ENCODE results near the gene ADGRE2. TPM values are rescaled to one million over a fixed set of nuclear protein-coding genes. Genes with fewer than 3 reads are reported as not detected.

The ADGRE2 gene
- total RNA-seq, 1 experiment from 2014 or later, result 0.26 TPM

GRCh38 chr19:14735915-14736314 lies 42.4 kb downstream of the ADGRE2 start:
- CTCF ChIA-PET, result no interaction called here
- BruUV-seq (replicated peaks), result no TSS peak
- Histone ChIP-seq H3K27me3 (ENCODE audit: insufficient read depth, low read depth) (no peaks in the 10 kb centered on the region), H3K36me3 (ENCODE audit: low read depth) (no peaks in the 10 kb centered on the region), H3K4me2 (no peak overlapping the region), H3K79me2 (ENCODE audit: low read depth) (no peaks in the 10 kb centered on the region), H3K4me3 (no peak overlapping the region), H3K27ac (no peak overlapping the region), H4K20me1 (ENCODE audit: insufficient read depth) (no peaks in the 10 kb centered on the region), H3K9me3 (ENCODE audit: insufficient read depth, low read depth) (peaks cover 6% of the 10 kb centered on the region), H2AFZ (no peak overlapping the region), H3K9me2 (ENCODE audit: insufficient read depth) (no peaks in the 10 kb centered on the region), H3K4me1 (replicated peaks; ENCODE audit: insufficient read depth) (no peaks in the 10 kb centered on the region), H3F3A (ENCODE audit: insufficient read depth, low read depth) (no peaks in the 10 kb centered on the region)
- no peak for DNase-seq
- no peak for TF ChIP-seq CTCF (conservative IDR thresholded peaks at IDR 0.05)
- TF ChIP-seq EZH2 (IDR thresholded peaks at IDR 0.05; ENCODE audit: low read depth), result no peak
- POLR2A ChIA-PET (ENCODE audit: unreplicated experiment), result no interaction called here
- intact Hi-C loops (cut with micrococcal nuclease; ENCODE audit: unreplicated experiment), result no loop called here

- H2AFZ ChIP-seq, result no peak overlapping the region
- H3K27ac ChIP-seq, result no peak overlapping the region
- peaks cover 15% of the 10 kb centered on the region for H3K9me3 ChIP-seq (ENCODE audit: insufficient read depth, low read depth)
- H3K4me3 ChIP-seq, result no peak overlapping the region
- TF ChIP-seq CTCF (conservative IDR thresholded peaks at IDR 0.05) (no peak), EZH2 (IDR thresholded peaks at IDR 0.05; ENCODE audit: low read depth) (no peak)
- no peak overlapping the region for H3K4me2 ChIP-seq
- POLR2A ChIA-PET (ENCODE audit: unreplicated experiment), result no interaction called here
- CTCF ChIA-PET, result no interaction called here
- H3K79me2 ChIP-seq (ENCODE audit: low read depth), result no peaks in the 10 kb centered on the region
- no peaks in the 10 kb centered on the region for H4K20me1 ChIP-seq (ENCODE audit: insufficient read depth)
- no peak for DNase-seq
- no peaks in the 10 kb centered on the region for H3K36me3 ChIP-seq (ENCODE audit: low read depth)
- peaks cover 1% of the 10 kb centered on the region; the same call in 1 of the 2 replicates for H3K27me3 ChIP-seq (ENCODE audit: insufficient read depth, low read depth)
- H3K9me2 ChIP-seq (ENCODE audit: insufficient read depth), result no peaks in the 10 kb centered on the region
- intact Hi-C loops (cut with micrococcal nuclease; ENCODE audit: unreplicated experiment), result no loop called here
- H3K4me1 ChIP-seq (replicated peaks; ENCODE audit: insufficient read depth), result no peaks in the 10 kb centered on the region
- H3F3A ChIP-seq (ENCODE audit: insufficient read depth, low read depth), result no peaks in the 10 kb centered on the region
- no TSS peak for BruUV-seq (replicated peaks)
These were observed 44.8 kb downstream of the ADGRE2 start for GRCh38 chr19:14733574-14733973.

GRCh38 chr19:14732510-14732909 lies 45.9 kb downstream of the ADGRE2 start:
- intact Hi-C loops (cut with micrococcal nuclease; ENCODE audit: unreplicated experiment), result no loop called here
- no TSS peak for BruUV-seq (replicated peaks)
- POLR2A ChIA-PET (ENCODE audit: unreplicated experiment), result interaction anchor here (0.6 kb wide), 1 partner anchor 1598 kb away, joined by 4 read pairs; no protein-coding TSS in a partner anchor

More at GRCh38 chr19:14732510-14732909, 45.9 kb downstream of the ADGRE2 start:
- H3K9me2 ChIP-seq (ENCODE audit: insufficient read depth), result no peaks in the 10 kb centered on the region
- no peaks in the 10 kb centered on the region for H3K4me1 ChIP-seq (replicated peaks; ENCODE audit: insufficient read depth)
- no peaks in the 10 kb centered on the region for H4K20me1 ChIP-seq (ENCODE audit: insufficient read depth)
- peaks cover 9% of the 10 kb centered on the region for H3K27me3 ChIP-seq (ENCODE audit: insufficient read depth, low read depth)
- TF ChIP-seq CTCF (conservative IDR thresholded peaks at IDR 0.05) (no peak), EZH2 (IDR thresholded peaks at IDR 0.05; ENCODE audit: low read depth) (no peak)
- DNase-seq, result no peak
- H3K4me2 ChIP-seq, result no peak overlapping the region
- H3K27ac ChIP-seq, result no peak overlapping the region
- peaks cover 25% of the 10 kb centered on the region for H3K9me3 ChIP-seq (ENCODE audit: insufficient read depth, low read depth)
- CTCF ChIA-PET, result no interaction called here
- H3K36me3 ChIP-seq (ENCODE audit: low read depth), result no peaks in the 10 kb centered on the region
- H3F3A ChIP-seq (ENCODE audit: insufficient read depth, low read depth), result no peaks in the 10 kb centered on the region
- H2AFZ ChIP-seq, result no peak overlapping the region
- H3K79me2 ChIP-seq (ENCODE audit: low read depth), result no peaks in the 10 kb centered on the region
- no peak overlapping the region for H3K4me3 ChIP-seq
